GM23338 (cell line): ENCODE measurements around the gene ZNF142. TPM values are rescaled to one million over a fixed set of nuclear protein-coding genes. Genes with fewer than 3 reads are reported as not detected.

Experiments used
- ATAC-seq: fragments of 200-7000 bp; cut with Tn5 transposase; 3 replicates; pipeline ENCODE4 v1.9.1; 2020
- DNase-seq: peaks from one replicate; pipeline ENCODE4 v3.0.0-alpha.2; 2015; ENCODE audit warnings: low spot score
- H2AFZ ChIP-seq: fragments of 200-600 bp; sonication (generic); 2 replicates; pipeline ENCODE4 v1.8.0; 2016; ENCODE audit warnings: antibody characterized with exemption, mild to moderate bottlenecking, moderate library complexity
- H3F3A ChIP-seq: fragments of 200-600 bp; sonication (generic); replicated peaks from 2 replicates; pipeline ENCODE4 v1.8.0; 2017; ENCODE audit warnings: antibody characterized with exemption, mixed run types, low read depth
- H3K27ac ChIP-seq: fragments of 200-600 bp; sonication (generic); 2 replicates; pipeline ENCODE4 v1.6.1; 2016; ENCODE audit warnings: low read depth
- H3K27me3 ChIP-seq: fragments of 200-600 bp; sonication (generic); 2 replicates; pipeline ENCODE4 v1.8.0; 2016; ENCODE audit warnings: mild to moderate bottlenecking, mixed run types, moderate library complexity; ENCODE audit not compliant: insufficient read depth
- H3K36me3 ChIP-seq: fragments of 200-600 bp; sonication (generic); 2 replicates; pipeline ENCODE4 v1.8.0; 2016; ENCODE audit warnings: mild to moderate bottlenecking; ENCODE audit not compliant: insufficient read depth
- H3K4me1 ChIP-seq: fragments of 200-600 bp; sonication (generic); 2 replicates; pipeline ENCODE4 v1.8.0; 2016; ENCODE audit warnings: mild to moderate bottlenecking, moderate library complexity; ENCODE audit not compliant: insufficient read depth
- H3K4me2 ChIP-seq: fragments of 200-600 bp; sonication (generic); 2 replicates; pipeline ENCODE4 v1.7.1; 2017; ENCODE audit warnings: mixed run types
- H3K4me3 ChIP-seq: fragments of 200-600 bp; sonication (generic); 2 replicates; pipeline ENCODE4 v1.6.1; 2016; ENCODE audit warnings: mixed run types
- H3K79me2 ChIP-seq: fragments of 200-600 bp; sonication (generic); replicated peaks from 2 replicates; pipeline ENCODE4 v1.8.0; 2017; ENCODE audit warnings: mild to moderate bottlenecking; ENCODE audit not compliant: insufficient read depth
- H3K9me2 ChIP-seq: fragments of 200-600 bp; sonication (generic); 2 replicates; pipeline ENCODE4 v1.8.0; 2017; ENCODE audit not compliant: insufficient read depth
- H4K20me1 ChIP-seq: fragments of 200-600 bp; sonication (generic); replicated peaks from 2 replicates; pipeline ENCODE4 v1.8.0; 2017; ENCODE audit warnings: mild to moderate bottlenecking; ENCODE audit not compliant: insufficient read depth
- H3K27ac Mint-ChIP-seq: 2 replicates; pipeline ENCODE4 v1.8.0; 2020; ENCODE audit warnings: inconsistent platforms, mild to moderate bottlenecking, moderate library complexity, mixed read lengths
- H3K27me3 Mint-ChIP-seq: 3 replicates; pipeline ENCODE4 v1.8.0; 2022; ENCODE audit warnings: low read depth, mild to moderate bottlenecking, moderate library complexity, mixed read lengths, inconsistent platforms; ENCODE audit not compliant: insufficient read depth, poor library complexity
- H3K36me3 Mint-ChIP-seq: 3 replicates; pipeline ENCODE4 v1.8.0; 2021; ENCODE audit warnings: low read depth, mild to moderate bottlenecking, inconsistent platforms, moderate library complexity, mixed read lengths
- H3K4me1 Mint-ChIP-seq: 3 replicates; pipeline ENCODE4 v1.8.0; 2020; ENCODE audit warnings: mild to moderate bottlenecking, inconsistent platforms, mixed read lengths
- H3K4me3 Mint-ChIP-seq: 3 replicates; pipeline ENCODE4 v1.8.0; 2021; ENCODE audit warnings: moderate library complexity, mild to moderate bottlenecking, inconsistent platforms, mixed read lengths
- H3K9me3 Mint-ChIP-seq: 3 replicates; pipeline ENCODE4 v1.8.0; 2020; ENCODE audit warnings: moderate library complexity, mild to moderate bottlenecking, inconsistent platforms, mixed read lengths
- CREB1 ChIP-seq: fragments of 250-450 bp; sonication (Bioruptor Pico); IDR thresholded peaks from 2 replicates; pipeline ENCODE4 v1.5.0; 2020; ENCODE audit warnings: low read depth, mild to moderate bottlenecking, moderate library complexity
- CTCF ChIP-seq, 2 experiments: fragments of 200-600 bp in 1 of 2; sonication (generic) in 1 of 2; conservative IDR thresholded peaks; 2 replicates each; pipeline versions ENCODE4 v1.5.1 to v1.6.1; 2016 to 2017; ENCODE audit warnings: antibody characterized with exemption in 2 of 2, low read depth in 2 of 2, mild to moderate bottlenecking in 2 of 2, moderate library complexity in 1 of 2
- ETS1 ChIP-seq: IDR thresholded peaks from 2 replicates; pipeline ENCODE4 v1.6.1; 2016; ENCODE audit warnings: antibody characterized with exemption
- EZH2 ChIP-seq: fragments of 200-600 bp; sonication (generic); IDR thresholded peaks from one replicate; pipeline ENCODE4 v1.8.0; 2017; ENCODE audit warnings: antibody characterized with exemption, mild to moderate bottlenecking, low read depth; ENCODE audit not compliant: unreplicated experiment
- EZH2phosphoT487 ChIP-seq: fragments of 200-600 bp; sonication (generic); IDR thresholded peaks from one replicate; pipeline ENCODE4 v1.8.1; 2018; ENCODE audit warnings: antibody characterized with exemption; ENCODE audit not compliant: unreplicated experiment
- JUNB ChIP-seq: IDR thresholded peaks from one replicate; pipeline ENCODE4 v1.6.1; 2016; ENCODE audit warnings: antibody characterized with exemption; ENCODE audit not compliant: unreplicated experiment
- NANOG ChIP-seq: IDR thresholded peaks from 2 replicates; pipeline ENCODE4 v1.6.1; 2016; ENCODE audit warnings: antibody characterized with exemption, borderline replicate concordance
- POLR2AphosphoS5 ChIP-seq: IDR thresholded peaks from 2 replicates; pipeline ENCODE4 v1.6.1; 2016; ENCODE audit warnings: antibody characterized with exemption, low read depth
- REST ChIP-seq: IDR thresholded peaks from one replicate; pipeline ENCODE4 v1.6.1; 2018; ENCODE audit warnings: antibody characterized with exemption; ENCODE audit not compliant: unreplicated experiment
- STAT1 ChIP-seq: IDR thresholded peaks from one replicate; pipeline ENCODE4 v1.6.1; 2016; ENCODE audit warnings: antibody characterized with exemption; ENCODE audit not compliant: unreplicated experiment
- ZNF114 ChIP-seq: fragments of 250-450 bp; sonication (Bioruptor Pico); IDR thresholded peaks from 2 replicates; pipeline ENCODE4 v1.5.0; 2020; ENCODE audit warnings: mild to moderate bottlenecking, moderate library complexity
- ZNF331 ChIP-seq: fragments of 250-450 bp; sonication (Bioruptor Pico); IDR thresholded peaks from 2 replicates; pipeline ENCODE4 v1.5.0; 2020; ENCODE audit warnings: low read depth, mild to moderate bottlenecking, moderate library complexity
- ZNF462 ChIP-seq: fragments of 250-450 bp; sonication (Bioruptor Pico); IDR thresholded peaks from 2 replicates; pipeline ENCODE4 v1.5.0; 2020; ENCODE audit warnings: mild to moderate bottlenecking, moderate library complexity
- polyA plus RNA-seq: library from polyadenylated mRNA; unstranded; fragments of >200 nt; fragmentation: Nextera tagmentation; extraction: Ambion mirVana; gene quantifications from 2 replicates; pipeline ENCODE4 v1.2.1, GENCODE V29; 2016
- total RNA-seq: library from RNA; depleted of rRNA; stranded (reverse); fragments of >200 nt; shearing (Covaris generic); gene quantifications from 2 replicates; pipeline ENCODE4 v1.2.3, GENCODE V29; 2014

Gene ZNF142
- total and polyA plus RNA-seq, 2 experiments from 2014 or later = 14.9 to 32.8 TPM

GRCh38 chr2:218642786-218643185, 16.6 kb downstream of the ZNF142 start:
- H3K27me3 Mint-ChIP-seq = peaks cover 3% of the 10 kb centered on the region
- H3K9me3 Mint-ChIP-seq = no peaks in the 10 kb centered on the region
- no peak overlapping the region for H3K4me3 Mint-ChIP-seq
- Histone ChIP-seq H3K27me3 (no peaks in the 10 kb centered on the region), H3K27ac (no peak overlapping the region), H2AFZ (no peak overlapping the region), H3K36me3 (peaks cover 31% of the 10 kb centered on the region), H3K4me3 (no peak overlapping the region), H3F3A (no peaks in the 10 kb centered on the region), H3K4me1 (no peaks in the 10 kb centered on the region), H3K9me2 (no peaks in the 10 kb centered on the region), H3K4me2 (no peak overlapping the region), H4K20me1 (peaks cover 13% of the 10 kb centered on the region), H3K79me2 (0 out of 2 replicates have a peak, but pooled peaks cover 3% of the 10 kb centered on the region)
- DNase-seq (no peak), ATAC-seq (no peak)
- no peaks in the 10 kb centered on the region for H3K4me1 Mint-ChIP-seq
- no peak overlapping the region for H3K27ac Mint-ChIP-seq
- peaks cover 79% of the 10 kb centered on the region for H3K36me3 Mint-ChIP-seq
- TF ChIP-seq REST (no peak), ZNF462 (CRISPR knock-in tag) (no peak), ZNF331 (CRISPR knock-in tag) (no peak), EZH2 (no peak), ETS1 (no peak), CREB1 (CRISPR knock-in tag) (no peak), JUNB (no peak), CTCF (conservative IDR thresholded peaks at IDR 0.05; ENCODE audit: low read depth in 2 of 2) (no peak), ZNF114 (no peak), NANOG (no peak), EZH2phosphoT487 (no peak), STAT1 (no peak), POLR2AphosphoS5 (no peak)
